ENCODE measurements around the gene IFITM2. TPM values are rescaled to one million over a fixed set of nuclear protein-coding genes. Genes with fewer than 3 reads are reported as not detected.

Gene IFITM2
- total and polyA plus RNA-seq, 2 of the 4 experiments (the other 2 are of a cell fraction) = 31.2 to 564 TPM

DNA sequence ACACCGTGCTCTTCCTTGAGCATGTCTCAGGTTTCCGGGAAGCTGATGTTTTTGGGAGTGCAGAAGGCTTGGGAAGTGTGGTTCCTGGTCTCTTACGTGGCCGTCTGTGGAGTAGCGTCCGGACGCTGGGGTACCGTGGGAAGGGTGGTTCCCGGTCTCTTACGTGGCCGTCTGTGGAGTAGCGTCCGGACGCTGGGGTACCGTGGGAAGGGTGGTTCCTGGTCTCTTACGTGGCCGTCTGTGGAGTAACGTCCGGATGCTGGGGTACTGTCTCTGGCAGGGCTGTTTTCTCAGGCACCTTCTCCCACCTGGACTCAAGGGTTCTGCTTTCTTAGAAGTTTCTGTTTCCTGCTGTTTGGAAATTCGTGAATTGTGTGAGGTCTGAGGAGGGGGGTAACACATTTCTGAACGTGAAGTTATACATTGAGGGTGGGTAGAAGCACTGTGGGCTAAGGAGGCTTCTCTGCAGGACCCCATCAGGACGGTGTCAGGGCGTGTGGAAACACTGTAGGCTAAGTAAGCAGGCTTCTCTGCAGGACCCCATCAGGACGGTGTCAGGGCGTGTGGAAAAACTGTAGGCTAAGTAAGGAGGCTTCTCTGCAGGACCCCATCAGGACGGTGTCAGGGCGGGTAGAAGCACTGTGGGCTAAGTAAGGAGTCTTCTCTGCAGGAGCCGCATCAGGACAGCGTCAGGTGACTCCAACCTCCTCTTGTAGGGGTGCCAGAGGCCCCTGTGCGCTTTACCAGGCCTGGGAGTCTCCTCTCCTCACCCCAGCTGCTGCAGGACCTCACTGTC is 18.4 kb downstream of the IFITM2 start:
- no peak overlapping the region for H3K27ac ChIP-seq (ENCODE audit: insufficient read depth, low read length)
- no peak overlapping the region for H3K9ac ChIP-seq (ENCODE audit: low read depth, low read length)
- H4K91ac ChIP-seq (ENCODE audit: insufficient read depth, low read depth, low read length) = 0 out of 2 replicates have a peak overlapping the region, but pooled peaks have one; percentile 26
- H3K4ac ChIP-seq (ENCODE audit: low read depth, low read length) = peak overlapping the region; percentile 66; the same call in 1 of the 2 replicates
- no peak for DNase-seq
- dilution Hi-C loops (cut with HindIII; ENCODE audit: low sequenced_read_pairs, unreplicated experiment) (no loop called here), in situ Hi-C loops (cut with MboI; ENCODE audit: low sequenced_read_pairs) (no loop called here), intact Hi-C loops (cut with micrococcal nuclease) (no loop called here)
- BruUV-seq (replicated peaks) = no TSS peak
- no peaks in the 10 kb centered on the region; a peak in 1 of 4 replicates for H3K79me1 ChIP-seq (ENCODE audit: low read depth in 1 of 2, low read length in 2 of 2)
- H2AK9ac ChIP-seq (replicated peaks; ENCODE audit: low read depth, low read length, poor library complexity) = peak overlapping the region; percentile 70
- H3K4me2 ChIP-seq (ENCODE audit: low read depth, low read length) = no peak overlapping the region
- no peak overlapping the region for H3K23ac ChIP-seq (ENCODE audit: low read depth, low read length)
- H4K5ac ChIP-seq (ENCODE audit: low read depth, low read length) = no peak overlapping the region
- no peak overlapping the region; the same call in 1 of the 2 replicates for H3K14ac ChIP-seq (replicated peaks; ENCODE audit: low read depth, low read length)
- H3K27me3 ChIP-seq (ENCODE audit: control insufficient read depth, insufficient read depth, low read length) = no peaks in the 10 kb centered on the region
- H2BK5ac ChIP-seq (ENCODE audit: low read depth, low read length, poor library complexity, severe bottlenecking) = no peak overlapping the region
- H4K8ac ChIP-seq (ENCODE audit: low read depth in 2 of 2, low read length in 2 of 2) = peak overlapping the region; percentile 49 to 84; a peak in 3 of 4 replicates
- H3K4me1 ChIP-seq (ENCODE audit: control insufficient read depth, insufficient read depth, low read length) = peaks cover 15% of the 10 kb centered on the region
- ATAC-seq (ENCODE audit: low read depth) = no peak
- peak overlapping the region; percentile 87 for H2AFZ ChIP-seq (replicated peaks; ENCODE audit: low read length, poor library complexity)
- H3K4me3 ChIP-seq (ENCODE audit: insufficient read depth, low read depth, low read length) = no peak overlapping the region
- H3K9me3 ChIP-seq (ENCODE audit: control insufficient read depth, insufficient read depth, low read length) = no peaks in the 10 kb centered on the region
- no peak overlapping the region for H2BK120ac ChIP-seq (ENCODE audit: low read depth, low read length)
- WGBS, 2 experiments (ENCODE audit: extremely low coverage in 2 of 2, insufficient read length in 1 of 2) = 75% methylated on average over 6 of the region's 30 CpGs; no CpG with 5 or more reads in 1 of the 2 experiments
- H2BK15ac ChIP-seq (ENCODE audit: low read depth, low read length) = peak overlapping the region; percentile 37; the same call in 1 of the 3 replicates
- no peak overlapping the region for H3K18ac ChIP-seq (ENCODE audit: low read depth, low read length)
- no peak overlapping the region for H3K56ac ChIP-seq (ENCODE audit: extremely low read depth, insufficient read depth, low read length)
- no peaks in the 10 kb centered on the region for H3K9me1 ChIP-seq (ENCODE audit: insufficient read depth, low read length)
- no peaks in the 10 kb centered on the region for H3K36me3 ChIP-seq (ENCODE audit: control insufficient read depth, insufficient read depth, low read length)
- H2AK5ac ChIP-seq (ENCODE audit: low read depth, low read length) = no peak overlapping the region; the same call in 1 of the 2 replicates
- TF ChIP-seq RCOR1 (IDR thresholded peaks at IDR 0.05; ENCODE audit: insufficient replicate concordance, low read length) (no peak), RAD21 (IDR thresholded peaks at IDR 0.05; ENCODE audit: low read length) (no peak)
- ChIA-PET POLR2A (ENCODE audit: unreplicated experiment) (no interaction called here), CTCF (no interaction called here)
- H2BK20ac ChIP-seq (ENCODE audit: low read depth, low read length) = no peak overlapping the region
- no peaks in the 10 kb centered on the region for H4K20me1 ChIP-seq (ENCODE audit: insufficient read depth, low read length)

Data from IMR-90 (cell line).